Keratinocyte (primary cell): ENCODE data around the gene KRTAP5-2.

Source experiments
- CTCF ChIP-seq, 3 experiments: IDR thresholded peaks in 1 of 3; conservative IDR thresholded peaks in 1 of 3; optimal IDR thresholded peaks in 1 of 3; 2 replicates in 2 of 3; 3 replicates in 1 of 3; pipeline versions ENCODE3 to v1.5.1; 2011; ENCODE audit warnings: low read length in 3 of 3, mild to moderate bottlenecking in 3 of 3, moderate library complexity in 2 of 3, control low read depth in 1 of 3, inconsistent platforms in 1 of 3; ENCODE audit not compliant: insufficient read depth in 2 of 3; ENCODE audit errors: extremely low read depth in 1 of 3
- EZH2 ChIP-seq: IDR thresholded peaks from one replicate; pipeline ENCODE4 v1.6.1; 2012; ENCODE audit warnings: inconsistent platforms, mild to moderate bottlenecking, low read length, moderate library complexity

GRCh38 chr11:1624621-1625020 lies 26.5 kb upstream of the KRTAP5-2 start:
- TF ChIP-seq CTCF (optimal IDR thresholded peaks at IDR 0.05 in 1 of 3, IDR thresholded peaks at IDR 0.05 in 1 of 3, conservative IDR thresholded peaks at IDR 0.05 in 1 of 3; ENCODE audit: extremely low read depth in 1 of 3, insufficient read depth in 2 of 3, low read length in 3 of 3) (no peak), EZH2 (no peak)
